Liver (tissue), 9 donors: ENCODE measurements around the gene CRK. TPM values are rescaled to one million over a fixed set of nuclear protein-coding genes. Genes with fewer than 3 reads are reported as not detected.

Experiments used
- DNase-seq: peaks from one replicate; pipeline ENCODE4 v3.0.0-alpha.2; 2017; ENCODE audit warnings: low spot score
- H3K27ac ChIP-seq, 2 donors: one replicate each; pipeline ENCODE4 v1.7.0; 2013; ENCODE audit warnings: inconsistent platforms in 2 of 2, low read length in 2 of 2, control low read depth in 1 of 2, low read depth in 1 of 2, mild to moderate bottlenecking in 1 of 2
- H3K27me3 ChIP-seq, 4 donors: one replicate each; pipeline versions ENCODE4 v1.6.1 to v1.7.0; 2013; ENCODE audit warnings: low read length in 3 of 4, inconsistent platforms in 1 of 4, mild to moderate bottlenecking in 1 of 4, moderate library complexity in 1 of 4; ENCODE audit not compliant: control insufficient read depth in 4 of 4, insufficient read depth in 4 of 4
- H3K36me3 ChIP-seq, 4 donors: one replicate each; pipeline versions ENCODE4 v1.6.1 to v1.7.0; 2013; ENCODE audit warnings: low read length in 3 of 4, mild to moderate bottlenecking in 3 of 4, low read depth in 1 of 4, moderate library complexity in 1 of 4; ENCODE audit not compliant: control insufficient read depth in 4 of 4, insufficient read depth in 3 of 4
- H3K4me1 ChIP-seq, 4 donors: one replicate each; pipeline versions ENCODE4 v1.6.1 to v1.7.0; 2013; ENCODE audit warnings: low read length in 3 of 4, mild to moderate bottlenecking in 3 of 4, moderate library complexity in 1 of 4; ENCODE audit not compliant: control insufficient read depth in 4 of 4, insufficient read depth in 4 of 4
- H3K4me3 ChIP-seq, 3 donors: one replicate each; pipeline versions ENCODE4 v1.6.1 to v1.7.0; 2013; ENCODE audit warnings: low read length in 3 of 3, control low read depth in 1 of 3, low read depth in 1 of 3, mild to moderate bottlenecking in 1 of 3
- H3K9ac ChIP-seq, 2 donors: one replicate each; pipeline ENCODE4 v1.7.0; 2013; ENCODE audit warnings: low read length in 2 of 2, mild to moderate bottlenecking in 2 of 2, moderate library complexity in 2 of 2, control low read depth in 1 of 2, low read depth in 1 of 2
- H3K9me3 ChIP-seq, 4 donors: one replicate each; pipeline versions ENCODE4 v1.6.1 to v1.7.0; 2013; ENCODE audit warnings: low read length in 3 of 4; ENCODE audit not compliant: control insufficient read depth in 4 of 4
- FOXA1 ChIP-seq: IDR thresholded peaks from 2 replicates; pipeline ENCODE4 v1.6.1; 2016; ENCODE audit warnings: antibody characterized with exemption
- FOXA2 ChIP-seq: IDR thresholded peaks from 2 replicates; pipeline ENCODE4 v1.6.1; 2016; ENCODE audit warnings: antibody characterized with exemption
- HNF4A ChIP-seq, 2 donors: conservative IDR thresholded peaks; 2 replicates each; pipeline ENCODE4 v1.6.1; 2016; ENCODE audit warnings: antibody characterized with exemption in 2 of 2, mild to moderate bottlenecking in 2 of 2
- HNF4G ChIP-seq: IDR thresholded peaks from 2 replicates; pipeline ENCODE4 v1.6.1; 2016; ENCODE audit warnings: antibody characterized with exemption
- JUND ChIP-seq, 2 donors: IDR thresholded peaks; 2 replicates each; pipeline ENCODE4 v1.6.1; 2016; ENCODE audit warnings: antibody characterized with exemption in 2 of 2
- NR2F2 ChIP-seq: IDR thresholded peaks from 2 replicates; pipeline ENCODE4 v1.6.1; 2016; ENCODE audit warnings: antibody characterized with exemption
- RAD21 ChIP-seq, 2 donors: IDR thresholded peaks; 2 replicates each; pipeline ENCODE4 v1.6.1; 2016; ENCODE audit warnings: antibody characterized with exemption in 2 of 2, mild to moderate bottlenecking in 2 of 2
- TAF1 ChIP-seq: conservative IDR thresholded peaks from 2 replicates; pipeline ENCODE4 v1.6.1; 2016; ENCODE audit warnings: antibody characterized with exemption, mild to moderate bottlenecking
- YY1 ChIP-seq: IDR thresholded peaks from 2 replicates; pipeline ENCODE4 v1.6.1; 2016; ENCODE audit warnings: antibody characterized with exemption, mild to moderate bottlenecking
- WGBS: extraction: QIAGEN DNeasy Blood & Tissue Kit; methylation state at CpG from one replicate; pipeline ENCODE4 v1.1.7; 2013; 5-methylcytosine and 5-hydroxymethylcytosine counted together
- polyA plus RNA-seq, 2 donors: library from polyadenylated mRNA; stranded (reverse) in 1 of 2; unstranded in 1 of 2; fragments of 200-250 nt in 1 of 2; fragments of >200 nt in 1 of 2; fragmentation: Nextera tagmentation in 1 of 2; extraction: Ambion mirVana in 1 of 2; gene quantifications; one replicate each; pipeline versions ENCODE4 v1.2.1 to v1.2.3, GENCODE V29; 2013 to 2015
- total RNA-seq, 2 donors: library from RNA; depleted of rRNA; stranded (reverse); fragments of >200 nt; gene quantifications; one replicate each; pipeline ENCODE4 v1.2.3, GENCODE V29; 2014
- TF ChIP-seq, protein P1 (sequence below): fragments of 150-350 bp; IDR thresholded peaks from 2 replicates; pipeline ENCODE4 v1.5.1; 2017; ENCODE audit warnings: improper control_type of control experiment, low read depth, low read length; ENCODE audit not compliant: missing input control
- TF ChIP-seq, protein P2 (sequence below): IDR thresholded peaks from 2 replicates; pipeline ENCODE4 v1.6.1; 2016; ENCODE audit warnings: antibody characterized with exemption
- TF ChIP-seq, protein P3 (sequence below): IDR thresholded peaks from 2 replicates; pipeline ENCODE4 v1.6.1; 2016; ENCODE audit warnings: antibody characterized with exemption
- donor health status: healthy.
- donor health status: healthy.
- donor health status: healthy.
- donor health status: healthy.
- donor health status: healthy.

Gene CRK
- total and polyA plus RNA-seq, 4 donors = 29.5 to 69.9 (median 34.8) TPM

DNA sequence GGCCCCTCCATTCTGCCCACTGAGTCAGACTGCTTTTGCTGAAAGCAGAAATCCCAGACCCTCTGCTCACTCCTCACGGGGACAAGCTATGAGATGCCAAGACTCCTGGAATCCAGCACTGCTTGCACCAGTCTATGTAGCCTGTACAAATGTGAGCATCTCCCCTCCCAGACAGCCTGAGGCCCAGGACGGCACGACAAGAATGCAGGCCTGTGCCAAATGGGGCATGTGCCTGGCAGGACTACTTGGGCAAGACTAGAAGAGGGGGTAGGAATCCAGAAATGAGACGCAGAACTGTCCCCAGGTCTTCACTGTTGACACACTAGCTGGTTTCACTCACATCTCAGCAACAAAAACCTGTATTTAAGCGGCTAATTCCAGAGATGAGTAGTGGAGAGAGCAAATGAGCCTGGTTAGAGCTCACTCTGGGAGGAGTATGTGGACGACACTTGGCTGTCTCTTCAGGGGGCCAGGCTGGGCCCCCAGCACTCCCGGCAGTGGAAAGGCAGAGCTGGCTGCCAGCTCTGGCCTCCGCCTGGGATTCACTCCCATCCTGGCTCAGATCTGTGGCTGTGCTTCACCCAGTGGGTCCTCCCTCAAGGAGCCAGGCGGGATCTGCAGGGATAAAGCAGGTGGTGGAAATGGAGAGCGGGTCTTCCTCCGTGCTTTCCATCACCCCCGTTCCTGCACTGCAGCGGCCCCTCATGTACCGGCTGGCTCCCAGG lies 39.4 kb upstream of the CRK start:
- no peaks in the 10 kb centered on the region for H3K9me3 ChIP-seq
- DNase-seq = no peak
- peaks cover 1 to 30% (median 18%) of the 10 kb centered on the region in 4 donors for H3K36me3 ChIP-seq
- H3K4me3 ChIP-seq = no peak overlapping the region
- no peak overlapping the region for H3K9ac ChIP-seq
- no peaks in the 10 kb centered on the region for H3K27me3 ChIP-seq
- no peak overlapping the region for H3K27ac ChIP-seq
- TF ChIP-seq HNF4G (no peak), NR2F2 (no peak), JUND (IDR thresholded peaks at IDR 0.05) (no peak), RAD21 (IDR thresholded peaks at IDR 0.05) (no peak), FOXA2 (no peak)
- TF ChIP-seq, protein P1, sequence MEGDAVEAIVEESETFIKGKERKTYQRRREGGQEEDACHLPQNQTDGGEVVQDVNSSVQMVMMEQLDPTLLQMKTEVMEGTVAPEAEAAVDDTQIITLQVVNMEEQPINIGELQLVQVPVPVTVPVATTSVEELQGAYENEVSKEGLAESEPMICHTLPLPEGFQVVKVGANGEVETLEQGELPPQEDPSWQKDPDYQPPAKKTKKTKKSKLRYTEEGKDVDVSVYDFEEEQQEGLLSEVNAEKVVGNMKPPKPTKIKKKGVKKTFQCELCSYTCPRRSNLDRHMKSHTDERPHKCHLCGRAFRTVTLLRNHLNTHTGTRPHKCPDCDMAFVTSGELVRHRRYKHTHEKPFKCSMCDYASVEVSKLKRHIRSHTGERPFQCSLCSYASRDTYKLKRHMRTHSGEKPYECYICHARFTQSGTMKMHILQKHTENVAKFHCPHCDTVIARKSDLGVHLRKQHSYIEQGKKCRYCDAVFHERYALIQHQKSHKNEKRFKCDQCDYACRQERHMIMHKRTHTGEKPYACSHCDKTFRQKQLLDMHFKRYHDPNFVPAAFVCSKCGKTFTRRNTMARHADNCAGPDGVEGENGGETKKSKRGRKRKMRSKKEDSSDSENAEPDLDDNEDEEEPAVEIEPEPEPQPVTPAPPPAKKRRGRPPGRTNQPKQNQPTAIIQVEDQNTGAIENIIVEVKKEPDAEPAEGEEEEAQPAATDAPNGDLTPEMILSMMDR = no peak
- TF ChIP-seq, protein P2, sequence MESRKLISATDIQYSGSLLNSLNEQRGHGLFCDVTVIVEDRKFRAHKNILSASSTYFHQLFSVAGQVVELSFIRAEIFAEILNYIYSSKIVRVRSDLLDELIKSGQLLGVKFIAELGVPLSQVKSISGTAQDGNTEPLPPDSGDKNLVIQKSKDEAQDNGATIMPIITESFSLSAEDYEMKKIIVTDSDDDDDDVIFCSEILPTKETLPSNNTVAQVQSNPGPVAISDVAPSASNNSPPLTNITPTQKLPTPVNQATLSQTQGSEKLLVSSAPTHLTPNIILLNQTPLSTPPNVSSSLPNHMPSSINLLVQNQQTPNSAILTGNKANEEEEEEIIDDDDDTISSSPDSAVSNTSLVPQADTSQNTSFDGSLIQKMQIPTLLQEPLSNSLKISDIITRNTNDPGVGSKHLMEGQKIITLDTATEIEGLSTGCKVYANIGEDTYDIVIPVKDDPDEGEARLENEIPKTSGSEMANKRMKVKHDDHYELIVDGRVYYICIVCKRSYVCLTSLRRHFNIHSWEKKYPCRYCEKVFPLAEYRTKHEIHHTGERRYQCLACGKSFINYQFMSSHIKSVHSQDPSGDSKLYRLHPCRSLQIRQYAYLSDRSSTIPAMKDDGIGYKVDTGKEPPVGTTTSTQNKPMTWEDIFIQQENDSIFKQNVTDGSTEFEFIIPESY = no peak
- WGBS = 91% methylated on average over 14 of the region's 14 CpGs
- peaks cover 4 to 16% (median 6%) of the 10 kb centered on the region in 4 donors for H3K4me1 ChIP-seq

DNA sequence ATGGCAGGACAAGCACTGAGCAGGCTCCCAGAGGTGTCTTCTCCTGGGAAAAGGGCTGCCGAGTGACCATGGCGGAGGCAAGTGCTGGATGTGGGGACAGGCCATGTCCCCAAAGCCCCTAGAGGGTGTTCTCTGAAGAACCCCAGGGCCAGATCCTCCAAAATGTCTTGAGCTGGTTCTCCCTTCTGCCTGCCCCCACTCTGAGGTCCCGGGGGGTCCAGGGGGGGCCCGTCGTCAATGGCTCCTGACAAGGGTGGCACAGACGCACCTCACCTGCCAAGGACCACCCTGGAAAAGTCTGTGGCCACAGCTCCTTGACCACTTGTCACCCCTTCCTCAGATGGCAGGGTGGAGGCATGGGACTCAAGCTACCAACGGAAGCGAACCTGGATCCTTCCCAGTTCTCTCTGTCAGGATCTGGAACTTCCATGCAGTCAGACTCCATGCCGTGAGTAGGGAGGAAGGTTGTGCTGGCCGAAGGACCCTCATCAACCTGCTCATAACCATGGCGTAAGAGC lies 38.8 kb upstream of the CRK start:
- TF ChIP-seq TAF1 (no peak), YY1 (no peak)
- Histone ChIP-seq H3K9ac (no peak overlapping the region), H3K9me3 (no peaks in the 10 kb centered on the region), H3K27me3 (no peaks in the 10 kb centered on the region), H3K4me1 (peaks cover 6 to 23% (median 12%) of the 10 kb centered on the region in 4 donors), H3K36me3 (peaks cover 1 to 30% (median 18%) of the 10 kb centered on the region in 4 donors), H3K4me3 (no peak overlapping the region), H3K27ac (no peak overlapping the region)
- no peak for DNase-seq
- 96% methylated on average over 11 of the region's 11 CpGs for WGBS

DNA sequence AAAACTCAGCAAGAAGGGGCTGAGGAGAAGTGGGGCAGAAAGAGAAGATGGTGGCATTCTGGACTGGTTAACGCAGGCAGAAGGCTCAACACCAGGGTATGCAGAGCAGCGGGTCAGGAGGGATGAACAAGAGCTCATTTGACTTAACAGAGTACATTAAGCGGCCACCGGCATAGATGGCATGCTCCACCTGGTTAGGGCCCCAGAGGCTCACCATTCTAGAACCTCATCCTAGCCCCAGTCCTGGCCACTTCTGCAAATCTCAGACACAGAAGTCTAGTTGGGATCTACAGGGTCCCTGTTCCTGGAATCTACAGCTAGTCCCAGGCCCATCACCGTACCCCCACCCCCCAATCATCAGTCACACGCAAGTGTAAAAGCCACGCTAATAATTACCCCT lies 38.2 kb upstream of the CRK start:
- H3K9me3 ChIP-seq = no peaks in the 10 kb centered on the region
- peaks cover 1 to 30% (median 18%) of the 10 kb centered on the region in 4 donors for H3K36me3 ChIP-seq
- H3K27ac ChIP-seq = peak overlapping the region in 1 of 2 donors; percentile 5
- TF ChIP-seq HNF4A (conservative IDR thresholded peaks at IDR 0.05) (no peak), JUND (IDR thresholded peaks at IDR 0.05) (no peak), FOXA1 (no peak)
- TF ChIP-seq, protein P2 = no peak
- TF ChIP-seq, protein P3, sequence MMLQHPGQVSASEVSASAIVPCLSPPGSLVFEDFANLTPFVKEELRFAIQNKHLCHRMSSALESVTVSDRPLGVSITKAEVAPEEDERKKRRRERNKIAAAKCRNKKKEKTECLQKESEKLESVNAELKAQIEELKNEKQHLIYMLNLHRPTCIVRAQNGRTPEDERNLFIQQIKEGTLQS = no peak
- DNase-seq = no peak
- no peaks in the 10 kb centered on the region for H3K27me3 ChIP-seq
- peaks cover 10 to 29% (median 18%) of the 10 kb centered on the region in 4 donors for H3K4me1 ChIP-seq
- no peak overlapping the region for H3K4me3 ChIP-seq
- no peak overlapping the region for H3K9ac ChIP-seq
- WGBS = 98% methylated on average over 7 of the region's 7 CpGs
